ENCODE data around the gene NID1. TPM values are rescaled to one million over a fixed set of nuclear protein-coding genes. Genes with fewer than 3 reads are reported as not detected.

The NID1 gene
- polyA plus RNA-seq, 1 donor (not counting 4 experiments of a cell fraction or from before 2014, with no cell fraction given): 1.8 TPM

- DNase-seq (ENCODE audit: low read depth, low spot score): no peak
- Histone ChIP-seq H3K4me1 (ENCODE audit: control insufficient read depth, extremely low read depth, insufficient read depth, low read length) (peaks cover 9% of the 10 kb centered on the region), H3K36me3 (ENCODE audit: control insufficient read depth in 2 of 2, extremely low read depth in 1 of 2, insufficient read depth in 2 of 2, low read length in 2 of 2) (no peaks in the 10 kb centered on the region), H3K27ac (ENCODE audit: control insufficient read depth, insufficient read depth, low read length) (no peak overlapping the region), H3K9me3 (ENCODE audit: control insufficient read depth, low read depth, low read length) (no peaks in the 10 kb centered on the region), H4K20me1 (ENCODE audit: control insufficient read depth, extremely low read depth, insufficient read depth, low read length) (no peaks in the 10 kb centered on the region), H2AFZ (ENCODE audit: control insufficient read depth, low read length) (no peak overlapping the region), H3K9ac (ENCODE audit: control insufficient read depth, extremely low read depth, insufficient read depth, low read length) (no peak overlapping the region), H3K4me2 (ENCODE audit: control insufficient read depth, extremely low read depth, insufficient read depth, low read depth, low read length) (no peak overlapping the region), H3K79me2 (ENCODE audit: control insufficient read depth, insufficient read depth, low read length) (no peaks in the 10 kb centered on the region), H3K27me3 (ENCODE audit: control insufficient read depth, extremely low read depth, insufficient read depth, low read length) (no peaks in the 10 kb centered on the region), H3K9me1 (ENCODE audit: control insufficient read depth, extremely low read depth, insufficient read depth, low read length) (no peaks in the 10 kb centered on the region), H3K4me3 (ENCODE audit: control insufficient read depth in 2 of 3, extremely low read depth in 1 of 3, insufficient read depth in 2 of 3, low read depth in 1 of 3, low read length in 3 of 3) (no peak overlapping the region)
- FAIRE-seq: no peak
- TF ChIP-seq EZH2 (IDR thresholded peaks at IDR 0.05; ENCODE audit: low read length): no peak
- TF ChIP-seq, protein P1, sequence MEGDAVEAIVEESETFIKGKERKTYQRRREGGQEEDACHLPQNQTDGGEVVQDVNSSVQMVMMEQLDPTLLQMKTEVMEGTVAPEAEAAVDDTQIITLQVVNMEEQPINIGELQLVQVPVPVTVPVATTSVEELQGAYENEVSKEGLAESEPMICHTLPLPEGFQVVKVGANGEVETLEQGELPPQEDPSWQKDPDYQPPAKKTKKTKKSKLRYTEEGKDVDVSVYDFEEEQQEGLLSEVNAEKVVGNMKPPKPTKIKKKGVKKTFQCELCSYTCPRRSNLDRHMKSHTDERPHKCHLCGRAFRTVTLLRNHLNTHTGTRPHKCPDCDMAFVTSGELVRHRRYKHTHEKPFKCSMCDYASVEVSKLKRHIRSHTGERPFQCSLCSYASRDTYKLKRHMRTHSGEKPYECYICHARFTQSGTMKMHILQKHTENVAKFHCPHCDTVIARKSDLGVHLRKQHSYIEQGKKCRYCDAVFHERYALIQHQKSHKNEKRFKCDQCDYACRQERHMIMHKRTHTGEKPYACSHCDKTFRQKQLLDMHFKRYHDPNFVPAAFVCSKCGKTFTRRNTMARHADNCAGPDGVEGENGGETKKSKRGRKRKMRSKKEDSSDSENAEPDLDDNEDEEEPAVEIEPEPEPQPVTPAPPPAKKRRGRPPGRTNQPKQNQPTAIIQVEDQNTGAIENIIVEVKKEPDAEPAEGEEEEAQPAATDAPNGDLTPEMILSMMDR (optimal IDR thresholded peaks at IDR 0.05 in 1 of 3, IDR thresholded peaks at IDR 0.05 in 1 of 3, conservative IDR thresholded peaks at IDR 0.05 in 1 of 3; ENCODE audit: extremely low read depth in 1 of 3, insufficient read depth in 2 of 3, low read length in 3 of 3): no peak
- dilution Hi-C loops (cut with MboI; ENCODE audit: extremely low pct_ligation_motif_present, low sequenced_read_pairs): no loop called here
These were observed 45.2 kb upstream of the NID1 start for GRCh38 chr1:236110137-236110536.

- Histone ChIP-seq H3K4me1 (ENCODE audit: control insufficient read depth, extremely low read depth, insufficient read depth, low read length) (peaks cover 9% of the 10 kb centered on the region), H3K4me2 (ENCODE audit: control insufficient read depth, extremely low read depth, insufficient read depth, low read depth, low read length) (no peak overlapping the region), H3K9ac (ENCODE audit: control insufficient read depth, extremely low read depth, insufficient read depth, low read length) (no peak overlapping the region), H3K9me3 (ENCODE audit: control insufficient read depth, low read depth, low read length) (no peaks in the 10 kb centered on the region), H3K36me3 (ENCODE audit: control insufficient read depth in 2 of 2, extremely low read depth in 1 of 2, insufficient read depth in 2 of 2, low read length in 2 of 2) (no peaks in the 10 kb centered on the region), H3K9me1 (ENCODE audit: control insufficient read depth, extremely low read depth, insufficient read depth, low read length) (no peaks in the 10 kb centered on the region), H3K79me2 (ENCODE audit: control insufficient read depth, insufficient read depth, low read length) (no peaks in the 10 kb centered on the region), H3K27ac (ENCODE audit: control insufficient read depth, insufficient read depth, low read length) (no peak overlapping the region), H4K20me1 (ENCODE audit: control insufficient read depth, extremely low read depth, insufficient read depth, low read length) (no peaks in the 10 kb centered on the region), H2AFZ (ENCODE audit: control insufficient read depth, low read length) (no peak overlapping the region), H3K27me3 (ENCODE audit: control insufficient read depth, extremely low read depth, insufficient read depth, low read length) (no peaks in the 10 kb centered on the region), H3K4me3 (ENCODE audit: control insufficient read depth in 2 of 3, extremely low read depth in 1 of 3, insufficient read depth in 2 of 3, low read depth in 1 of 3, low read length in 3 of 3) (no peak overlapping the region)
- dilution Hi-C loops (cut with MboI; ENCODE audit: extremely low pct_ligation_motif_present, low sequenced_read_pairs): no loop called here
- FAIRE-seq (no peak), DNase-seq (ENCODE audit: low read depth, low spot score) (no peak)
- TF ChIP-seq, protein P1 (optimal IDR thresholded peaks at IDR 0.05 in 1 of 3, IDR thresholded peaks at IDR 0.05 in 1 of 3, conservative IDR thresholded peaks at IDR 0.05 in 1 of 3; ENCODE audit: extremely low read depth in 1 of 3, insufficient read depth in 2 of 3, low read length in 3 of 3): no peak
- TF ChIP-seq EZH2 (IDR thresholded peaks at IDR 0.05; ENCODE audit: low read length): no peak
These were observed 43.2 kb upstream of the NID1 start for GRCh38 chr1:236108027-236108648.

All from keratinocyte (primary cell).